HG03558 (cell line): Measurements from ENCODE around the gene RPS6KB2.

ENCODE experiments used
- ATAC-seq: cut with Tn5 transposase; IDR thresholded peaks from one replicate; pipeline ENCODE4 v1.9.1; 2021; ENCODE audit warnings: moderate number of reproducible peaks; ENCODE audit not compliant: unreplicated experiment; ENCODE audit errors: extremely low read depth

The RPS6KB2 gene

DNA sequence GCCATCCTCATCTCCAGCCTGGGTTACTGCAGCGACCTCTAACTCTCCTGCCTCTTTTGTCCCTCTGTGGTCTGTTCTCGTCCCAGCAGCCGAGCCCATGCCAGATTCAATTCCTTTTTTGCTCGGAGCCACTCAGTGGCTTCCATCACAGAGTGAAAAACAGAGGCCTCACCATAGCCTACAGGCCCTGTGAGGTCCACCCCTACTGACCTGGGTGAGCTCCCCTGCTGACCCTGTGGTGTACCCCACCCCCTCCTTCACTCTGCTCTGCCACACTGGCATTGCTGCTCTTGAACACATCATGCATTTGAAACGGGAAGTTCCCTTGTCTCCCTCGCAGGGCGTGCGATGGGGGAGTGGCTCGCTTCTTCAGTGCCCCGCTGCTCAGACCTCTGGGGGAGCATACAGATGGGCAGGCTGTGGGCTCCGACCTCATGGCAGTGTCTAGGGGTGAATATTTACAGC lies 56.6 kb downstream of the RPS6KB2 start:
- ATAC-seq: no peak
